Prostate gland (tissue), 2 donors: ENCODE data around the gene RTN4RL2.

Experiments used
- CTCF ChIP-seq, 4 experiments: fragments of 200-600 bp in 2 of 4; fragments of 450-650 bp in 2 of 4; sonication (generic) in 2 of 4; IDR thresholded peaks; 1 replicate in 3 of 4; 2 replicates in 1 of 4; pipeline ENCODE4 v1.5.1; 2016 to 2019; ENCODE audit warnings: antibody characterized with exemption in 4 of 4, mild to moderate bottlenecking in 2 of 4, moderate library complexity in 2 of 4
- POLR2A ChIP-seq: fragments of 450-650 bp; IDR thresholded peaks from one replicate; pipeline ENCODE4 v1.6.1; 2016; ENCODE audit warnings: antibody characterized with exemption, mild to moderate bottlenecking
- POLR2AphosphoS5 ChIP-seq: sonication (generic); formaldehyde crosslinking; IDR thresholded peaks from one replicate; pipeline ENCODE4 v1.6.1; 2017; ENCODE audit warnings: antibody characterized with exemption

- TF ChIP-seq POLR2A = no peak
- no peak for TF ChIP-seq CTCF (IDR thresholded peaks at IDR 0.05)
- peak; percentile 81 for TF ChIP-seq POLR2AphosphoS5
Observed at GRCh38 chr11:57502870-57503269, 42.5 kb downstream of the RTN4RL2 start.
